ENCODE measurements around the gene MRPL11. TPM values are rescaled to one million over a fixed set of nuclear protein-coding genes. Genes with fewer than 3 reads are reported as not detected.

MRPL11 gene
- total RNA-seq, 1 donor from 2014 or later, result 62.6 TPM

DNA sequence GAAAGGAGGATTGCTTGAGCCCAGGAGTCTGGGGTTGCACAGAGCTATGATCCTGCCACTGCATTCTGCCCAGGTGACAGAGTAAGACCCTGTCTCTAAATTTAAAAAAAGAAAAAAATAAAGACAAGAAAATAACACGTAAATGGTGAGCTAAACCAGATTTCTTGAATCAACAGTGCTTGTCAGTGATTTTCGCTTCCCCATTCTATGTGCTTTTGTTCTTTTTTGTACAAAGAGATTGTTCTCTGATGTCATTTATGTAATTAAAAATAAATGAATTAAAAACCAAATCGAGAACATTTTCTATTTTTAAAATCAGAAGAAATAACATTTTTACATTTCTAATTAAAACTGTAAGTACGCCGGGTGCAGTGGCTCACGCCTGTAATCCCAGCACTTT is 47.3 kb downstream of the MRPL11 start:
- H3K9me3 Mint-ChIP-seq, result no peaks in the 10 kb centered on the region
- intact Hi-C loops (cut with micrococcal nuclease), result no loop called here
- DNase-seq (no peak), ATAC-seq (ENCODE audit: low read depth) (no peak)
- no peak overlapping the region for H3K4me3 Mint-ChIP-seq
- no peaks in the 10 kb centered on the region for H3K36me3 Mint-ChIP-seq (ENCODE audit: low read depth)
- POLR2A ChIA-PET, result no interaction called here
- no peak overlapping the region for H3K27ac Mint-ChIP-seq
- H3K4me1 Mint-ChIP-seq, result peaks cover 9% of the 10 kb centered on the region
- TF ChIP-seq, protein P1, sequence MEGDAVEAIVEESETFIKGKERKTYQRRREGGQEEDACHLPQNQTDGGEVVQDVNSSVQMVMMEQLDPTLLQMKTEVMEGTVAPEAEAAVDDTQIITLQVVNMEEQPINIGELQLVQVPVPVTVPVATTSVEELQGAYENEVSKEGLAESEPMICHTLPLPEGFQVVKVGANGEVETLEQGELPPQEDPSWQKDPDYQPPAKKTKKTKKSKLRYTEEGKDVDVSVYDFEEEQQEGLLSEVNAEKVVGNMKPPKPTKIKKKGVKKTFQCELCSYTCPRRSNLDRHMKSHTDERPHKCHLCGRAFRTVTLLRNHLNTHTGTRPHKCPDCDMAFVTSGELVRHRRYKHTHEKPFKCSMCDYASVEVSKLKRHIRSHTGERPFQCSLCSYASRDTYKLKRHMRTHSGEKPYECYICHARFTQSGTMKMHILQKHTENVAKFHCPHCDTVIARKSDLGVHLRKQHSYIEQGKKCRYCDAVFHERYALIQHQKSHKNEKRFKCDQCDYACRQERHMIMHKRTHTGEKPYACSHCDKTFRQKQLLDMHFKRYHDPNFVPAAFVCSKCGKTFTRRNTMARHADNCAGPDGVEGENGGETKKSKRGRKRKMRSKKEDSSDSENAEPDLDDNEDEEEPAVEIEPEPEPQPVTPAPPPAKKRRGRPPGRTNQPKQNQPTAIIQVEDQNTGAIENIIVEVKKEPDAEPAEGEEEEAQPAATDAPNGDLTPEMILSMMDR (IDR thresholded peaks at IDR 0.05), result no peak
- H3K27me3 Mint-ChIP-seq, result peaks cover 6% of the 10 kb centered on the region
- CTCF ChIA-PET, result interaction anchor here (1.3 kb wide), 1 partner anchor 287 kb away, joined by 4 read pairs; no protein-coding TSS in a partner anchor

DNA sequence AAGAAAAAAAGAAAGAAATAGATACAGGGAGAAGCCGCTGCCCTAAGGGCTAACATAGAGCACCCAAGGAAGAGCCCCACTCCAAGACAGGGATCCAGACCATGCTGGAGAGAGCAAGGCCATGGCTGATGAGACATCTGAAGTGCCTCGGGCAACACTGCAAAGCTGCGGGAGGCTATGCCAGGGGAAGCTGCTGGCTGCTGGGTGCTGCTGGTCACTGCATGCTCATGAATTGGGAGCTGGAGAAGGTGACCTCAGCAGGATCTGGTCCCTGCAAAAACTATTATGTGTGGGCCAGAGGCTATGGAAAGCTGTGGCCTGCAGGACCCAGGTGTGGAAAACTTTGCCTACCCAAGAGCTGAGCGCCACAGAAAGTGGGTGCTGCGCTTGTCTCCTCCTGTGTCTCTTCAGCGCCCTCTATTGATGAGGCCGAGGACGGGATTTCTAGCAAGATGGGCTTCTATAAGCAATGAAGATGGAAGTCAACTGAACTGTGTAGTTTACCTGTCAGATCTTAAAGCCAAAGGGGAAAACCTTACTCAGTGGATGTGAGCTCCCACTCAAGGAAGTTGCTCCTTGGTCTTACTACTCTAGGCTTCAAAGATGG is 49.8 kb downstream of the MRPL11 start:
- CTCF ChIA-PET, result interaction anchor here (0.9 to 3.0 kb wide), 10 partner anchors 8 to 83 kb away, joined by 3 to 29 read pairs (median 4); partner anchors contain the start of genes MRPL11 and SLC29A2
- Mint-ChIP-seq H3K27me3 (peaks cover under 1% of the 10 kb centered on the region), H3K4me3 (no peak overlapping the region), H3K36me3 (ENCODE audit: low read depth) (no peaks in the 10 kb centered on the region), H3K27ac (no peak overlapping the region), H3K9me3 (no peaks in the 10 kb centered on the region), H3K4me1 (peaks cover 13% of the 10 kb centered on the region)
- DNase-seq (no peak), ATAC-seq (ENCODE audit: low read depth) (peak; percentile 69)
- TF ChIP-seq, protein P1 (IDR thresholded peaks at IDR 0.05), result no peak
- POLR2A ChIA-PET, result interaction anchor here (0.7 to 1.5 kb wide), 3 partner anchors 17 to 77 kb away, joined by 3 to 7 read pairs (median 6); partner anchors contain the start of gene SLC29A2
- intact Hi-C loops (cut with micrococcal nuclease), result loop anchor here (1.0 to 5.0 kb wide), 5 partner anchors 38 to 288 kb away; partner anchors contain the start of genes B4GAT1, BRMS1 and RBM4B

DNA sequence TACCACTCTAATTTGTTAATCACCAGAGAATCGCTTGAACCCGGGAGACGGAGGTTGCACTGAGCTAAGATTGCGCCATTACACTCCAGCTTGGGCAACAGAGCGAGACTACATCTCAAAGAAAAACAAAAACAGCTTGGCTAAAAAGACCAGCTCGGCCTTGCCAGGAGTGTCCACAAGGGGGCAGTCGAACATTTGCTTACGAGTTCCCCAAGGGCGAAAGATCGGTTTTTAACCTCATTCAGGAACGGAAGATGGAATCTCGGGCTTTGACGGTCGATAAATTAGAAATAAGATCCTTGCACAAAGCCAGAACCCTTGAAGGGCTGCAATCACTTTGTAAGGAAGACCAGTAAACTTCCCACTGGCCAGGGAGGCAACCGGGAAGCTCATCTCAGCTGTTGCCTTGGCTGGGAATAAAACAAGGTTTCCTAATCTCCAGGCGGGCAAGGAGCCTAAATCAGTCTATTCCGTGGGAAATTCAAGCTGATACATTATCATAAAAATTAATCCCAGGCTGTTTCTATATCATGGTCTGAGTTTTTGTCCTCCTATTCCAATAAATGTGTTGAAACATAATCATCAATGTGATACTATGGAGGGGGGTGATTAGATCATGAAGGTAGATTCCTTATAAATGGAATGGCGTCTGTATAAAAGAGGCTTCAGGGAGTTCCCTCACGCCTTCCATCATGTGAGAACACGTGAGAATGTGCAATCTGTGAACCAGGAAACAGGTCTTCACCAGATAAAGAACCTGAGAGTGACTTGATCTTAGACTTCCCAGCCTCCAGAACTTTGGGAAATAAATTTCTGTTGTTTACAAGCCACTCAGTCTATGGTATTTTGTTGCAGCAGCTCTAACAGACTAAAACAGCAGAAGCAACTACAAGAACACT is 52.2 kb downstream of the MRPL11 start:
- ATAC-seq (ENCODE audit: low read depth) (peak; percentile 84), DNase-seq (peak; percentile 68)
- TF ChIP-seq, protein P1 (IDR thresholded peaks at IDR 0.05), result no peak
- Mint-ChIP-seq H3K4me3 (peak overlapping the region; percentile 17), H3K4me1 (peaks cover 9% of the 10 kb centered on the region), H3K27ac (no peak overlapping the region), H3K9me3 (no peaks in the 10 kb centered on the region), H3K27me3 (no peaks in the 10 kb centered on the region), H3K36me3 (ENCODE audit: low read depth) (no peaks in the 10 kb centered on the region)
- intact Hi-C loops (cut with micrococcal nuclease), result loop anchor here (1.0 to 5.0 kb wide), 4 partner anchors 14 to 291 kb away; partner anchors contain the start of genes B4GAT1, BRMS1 and RBM4B
- ChIA-PET CTCF (interaction anchor here (0.6 to 2.7 kb wide), 21 partner anchors 9 to 694 kb away, joined by 3 to 31 read pairs (median 4); partner anchors contain the start of genes BRMS1, MRPL11, NPAS4 and RBM4B), POLR2A (interaction anchor here (0.7 to 2.1 kb wide), 10 partner anchors 11 to 457 kb away, joined by 3 to 17 read pairs (median 4); partner anchors contain the start of genes DPP3, MRPL11, RCE1 and SLC29A2)

Other genes starting within 250 kb of the MRPL11 start
- gene KLC2, start 181.1 kb downstream of the MRPL11 start, total RNA-seq, result 37.0 and 45.6 TPM in 2 replicates
- gene RAB1B, start 170.2 kb downstream of the MRPL11 start, total RNA-seq, result 115 and 118 TPM in 2 replicates
- gene CNIH2, start 160.7 kb downstream of the MRPL11 start, total RNA-seq, result 0.93 and 1.0 TPM in 2 replicates
- gene YIF1A, start 149.7 kb downstream of the MRPL11 start, total RNA-seq, result 53.4 and 62.6 TPM in 2 replicates
- not detected in 2 replicates for gene TMEM151A, start 147.0 kb downstream of the MRPL11 start, total RNA-seq
- 0.22 TPM in 1 of 2 replicates, not detected in the other for gene CD248, start 121.8 kb downstream of the MRPL11 start, total RNA-seq
- gene RIN1, start 102.4 kb downstream of the MRPL11 start, total RNA-seq, result 0.76 and 0.98 TPM in 2 replicates
- gene BRMS1, start 93.7 kb downstream of the MRPL11 start, total RNA-seq, result 56.9 and 59.2 TPM in 2 replicates
- 1.9 TPM in 2 replicates for gene B4GAT1, start 91.2 kb downstream of the MRPL11 start, total RNA-seq
- 13.5 and 17.1 TPM in 2 replicates for gene SLC29A2, start 67.1 kb downstream of the MRPL11 start, total RNA-seq
- not detected in 2 replicates for gene NPAS4, start 17.8 kb downstream of the MRPL11 start, total RNA-seq
- 8.5 and 9.1 TPM in 2 replicates for gene PELI3, start 28.1 kb upstream of the MRPL11 start, total RNA-seq
- gene DPP3, start 41.6 kb upstream of the MRPL11 start, total RNA-seq, result 62.2 and 63.3 TPM in 2 replicates
- gene BBS1, start 71.8 kb upstream of the MRPL11 start, total RNA-seq, result 30.5 and 38.8 TPM in 2 replicates
- gene ZDHHC24, start 107.2 kb upstream of the MRPL11 start, total RNA-seq, result 14.6 and 19.0 TPM in 2 replicates
- gene ACTN3, start 108.1 kb upstream of the MRPL11 start, total RNA-seq, result 0.10 TPM in 1 of 2 replicates, not detected in the other
- gene CTSF, start 129.8 kb upstream of the MRPL11 start, total RNA-seq, result 2.0 and 3.6 TPM in 2 replicates
- gene CCDC87, start 154.2 kb upstream of the MRPL11 start, total RNA-seq, result 0.22 and 0.31 TPM in 2 replicates
- 59.0 and 65.3 TPM in 2 replicates for gene CCS, start 154.3 kb upstream of the MRPL11 start, total RNA-seq
- gene RBM14, start 177.8 kb upstream of the MRPL11 start, total RNA-seq, result 147 and 160 TPM in 2 replicates
- gene RBM4, start 199.9 kb upstream of the MRPL11 start, total RNA-seq, result 197 and 202 TPM in 2 replicates
- gene RBM4B, start 239.0 kb upstream of the MRPL11 start, total RNA-seq, result 30.8 and 34.4 TPM in 2 replicates

All from activated B cell treated with CpG ODN at 0.5 μM for 24 hours (primary cell).